ENCODE data around the gene JAKMIP2.

Gene JAKMIP2

GRCh38 chr5:147601652-147602051, 180.9 kb downstream of the JAKMIP2 start:
- Histone ChIP-seq H3K9me2 (replicated peaks; ENCODE audit: control insufficient read depth, low read length) (no peaks in the 10 kb centered on the region), H3K27ac (ENCODE audit: low read depth, low read length) (no peak overlapping the region), H3F3A (ENCODE audit: control insufficient read depth, insufficient read depth) (no peaks in the 10 kb centered on the region), H3K36me3 (ENCODE audit: control insufficient read depth, low read length) (no peaks in the 10 kb centered on the region), H3K9me3 (ENCODE audit: control insufficient read depth, insufficient read depth, low read length) (no peaks in the 10 kb centered on the region), H3K4me1 (ENCODE audit: control insufficient read depth, low read length) (peaks cover 7% of the 10 kb centered on the region; the same call in 1 of the 2 replicates), H3K27me3 (ENCODE audit: control insufficient read depth, low read length) (no peaks in the 10 kb centered on the region), H4K20me1 (ENCODE audit: control insufficient read depth, insufficient read depth, low read depth, low read length) (no peaks in the 10 kb centered on the region), H3K4me2 (ENCODE audit: low read length) (no peak overlapping the region), H3K79me2 (ENCODE audit: control insufficient read depth, low read length) (no peaks in the 10 kb centered on the region), H3K4me3 (ENCODE audit: low read length) (no peak overlapping the region)
- TF ChIP-seq CTCF (IDR thresholded peaks at IDR 0.05; ENCODE audit: low read depth, low read length, poor library complexity, severe bottlenecking) (no peak), EZH2phosphoT487 (IDR thresholded peaks at IDR 0.05; ENCODE audit: borderline replicate concordance, low read length) (no peak)

- H3F3A ChIP-seq (ENCODE audit: control insufficient read depth, insufficient read depth): no peaks in the 10 kb centered on the region
- H4K20me1 ChIP-seq (ENCODE audit: control insufficient read depth, insufficient read depth, low read depth, low read length): no peaks in the 10 kb centered on the region
- no peak for TF ChIP-seq CTCF (IDR thresholded peaks at IDR 0.05; ENCODE audit: low read depth, low read length, poor library complexity, severe bottlenecking)
- TF ChIP-seq EZH2phosphoT487 (IDR thresholded peaks at IDR 0.05; ENCODE audit: borderline replicate concordance, low read length): no peak
- no peak overlapping the region for H3K4me2 ChIP-seq (ENCODE audit: low read length)
- no peaks in the 10 kb centered on the region for H3K36me3 ChIP-seq (ENCODE audit: control insufficient read depth, low read length)
- H3K9me2 ChIP-seq (replicated peaks; ENCODE audit: control insufficient read depth, low read length): no peaks in the 10 kb centered on the region
- H3K4me3 ChIP-seq (ENCODE audit: low read length): no peak overlapping the region
- no peaks in the 10 kb centered on the region for H3K79me2 ChIP-seq (ENCODE audit: control insufficient read depth, low read length)
- H3K27ac ChIP-seq (ENCODE audit: low read depth, low read length): no peak overlapping the region
- no peaks in the 10 kb centered on the region for H3K9me3 ChIP-seq (ENCODE audit: control insufficient read depth, insufficient read depth, low read length)
- H3K4me1 ChIP-seq (ENCODE audit: control insufficient read depth, low read length): no peaks in the 10 kb centered on the region
- H3K27me3 ChIP-seq (ENCODE audit: control insufficient read depth, low read length): no peaks in the 10 kb centered on the region
Measured at GRCh38 chr5:147591120-147591519, 191.4 kb downstream of the JAKMIP2 start.

GRCh38 chr5:147590096-147590495, 192.4 kb downstream of the JAKMIP2 start:
- H3F3A ChIP-seq (ENCODE audit: control insufficient read depth, insufficient read depth): no peaks in the 10 kb centered on the region
- TF ChIP-seq CTCF (IDR thresholded peaks at IDR 0.05; ENCODE audit: low read depth, low read length, poor library complexity, severe bottlenecking): no peak
- TF ChIP-seq EZH2phosphoT487 (IDR thresholded peaks at IDR 0.05; ENCODE audit: borderline replicate concordance, low read length): no peak
- H3K36me3 ChIP-seq (ENCODE audit: control insufficient read depth, low read length): no peaks in the 10 kb centered on the region
- H3K9me3 ChIP-seq (ENCODE audit: control insufficient read depth, insufficient read depth, low read length): no peaks in the 10 kb centered on the region
- H4K20me1 ChIP-seq (ENCODE audit: control insufficient read depth, insufficient read depth, low read depth, low read length): no peaks in the 10 kb centered on the region
- H3K9me2 ChIP-seq (replicated peaks; ENCODE audit: control insufficient read depth, low read length): no peaks in the 10 kb centered on the region
- no peak overlapping the region for H3K4me2 ChIP-seq (ENCODE audit: low read length)
- no peak overlapping the region for H3K27ac ChIP-seq (ENCODE audit: low read depth, low read length)
- H3K79me2 ChIP-seq (ENCODE audit: control insufficient read depth, low read length): no peaks in the 10 kb centered on the region
- H3K4me3 ChIP-seq (ENCODE audit: low read length): no peak overlapping the region
- H3K4me1 ChIP-seq (ENCODE audit: control insufficient read depth, low read length): no peaks in the 10 kb centered on the region
- H3K27me3 ChIP-seq (ENCODE audit: control insufficient read depth, low read length): no peaks in the 10 kb centered on the region

- Histone ChIP-seq H3K9me3 (ENCODE audit: control insufficient read depth, insufficient read depth, low read length) (no peaks in the 10 kb centered on the region), H3K79me2 (ENCODE audit: control insufficient read depth, low read length) (no peaks in the 10 kb centered on the region), H3K4me3 (ENCODE audit: low read length) (no peak overlapping the region), H3F3A (ENCODE audit: control insufficient read depth, insufficient read depth) (no peaks in the 10 kb centered on the region), H3K36me3 (ENCODE audit: control insufficient read depth, low read length) (no peaks in the 10 kb centered on the region), H3K27ac (ENCODE audit: low read depth, low read length) (no peak overlapping the region), H3K9me2 (replicated peaks; ENCODE audit: control insufficient read depth, low read length) (no peaks in the 10 kb centered on the region), H3K4me1 (ENCODE audit: control insufficient read depth, low read length) (no peaks in the 10 kb centered on the region), H4K20me1 (ENCODE audit: control insufficient read depth, insufficient read depth, low read depth, low read length) (no peaks in the 10 kb centered on the region), H3K4me2 (ENCODE audit: low read length) (no peak overlapping the region), H3K27me3 (ENCODE audit: control insufficient read depth, low read length) (no peaks in the 10 kb centered on the region)
- TF ChIP-seq EZH2phosphoT487 (IDR thresholded peaks at IDR 0.05; ENCODE audit: borderline replicate concordance, low read length) (no peak), CTCF (IDR thresholded peaks at IDR 0.05; ENCODE audit: low read depth, low read length, poor library complexity, severe bottlenecking) (no peak)
Measured at GRCh38 chr5:147586832-147587231, 195.7 kb downstream of the JAKMIP2 start.

All from DOHH2 (cell line).